DOHH2 (cell line): ENCODE measurements around the gene PGBD5.
"Not testable (repeated sequence)": the region's sequence is repeated elsewhere in the genome, so short reads cannot be mapped to it uniquely, and the experiment has no call there.

Source experiments
- H3F3A ChIP-seq: fragments of 200-600 bp; sonication (generic), shearing (Covaris generic); 2 replicates; pipeline ENCODE4 v1.6.0; 2016; ENCODE audit warnings: antibody characterized with exemption, mild to moderate bottlenecking; ENCODE audit not compliant: control insufficient read depth, insufficient read depth
- H3K27ac ChIP-seq: fragments of 200-600 bp; sonication (generic); 2 replicates; pipeline ENCODE4 v1.5.1; 2014; ENCODE audit warnings: low read depth, mild to moderate bottlenecking, low read length, moderate library complexity
- H3K27me3 ChIP-seq: fragments of 200-600 bp; sonication (generic); 2 replicates; pipeline ENCODE4 v1.6.1; 2014; ENCODE audit warnings: mild to moderate bottlenecking, low read length, mixed read lengths; ENCODE audit not compliant: control insufficient read depth
- H3K36me3 ChIP-seq: fragments of 200-600 bp; sonication (generic); 2 replicates; pipeline ENCODE4 v1.6.1; 2014; ENCODE audit warnings: mild to moderate bottlenecking, low read length, moderate library complexity, mixed read lengths; ENCODE audit not compliant: control insufficient read depth
- H3K4me1 ChIP-seq: fragments of 200-600 bp; sonication (generic); 2 replicates; pipeline ENCODE4 v1.6.1; 2014; ENCODE audit warnings: mild to moderate bottlenecking, low read length, mixed read lengths; ENCODE audit not compliant: control insufficient read depth
- H3K4me2 ChIP-seq: fragments of 200-600 bp; sonication (generic); 2 replicates; pipeline ENCODE4 v1.6.0; 2014; ENCODE audit warnings: mild to moderate bottlenecking, low read length, moderate library complexity
- H3K4me3 ChIP-seq: fragments of 200-600 bp; sonication (generic); 2 replicates; pipeline ENCODE4 v1.5.1; 2014; ENCODE audit warnings: mild to moderate bottlenecking, low read length, mixed read lengths
- H3K79me2 ChIP-seq: fragments of 200-600 bp; sonication (generic); 2 replicates; pipeline ENCODE4 v1.6.1; 2014; ENCODE audit warnings: mild to moderate bottlenecking, low read length, mixed read lengths; ENCODE audit not compliant: control insufficient read depth
- H3K9me2 ChIP-seq: fragments of 200-600 bp; sonication (generic); replicated peaks from 2 replicates; pipeline ENCODE4 v1.6.1; 2014; ENCODE audit warnings: mild to moderate bottlenecking, low read length, mixed read lengths; ENCODE audit not compliant: control insufficient read depth
- H3K9me3 ChIP-seq: fragments of 200-600 bp; sonication (generic); 2 replicates; pipeline ENCODE4 v1.6.1; 2014; ENCODE audit warnings: antibody characterized with exemption, low read length, mixed read lengths; ENCODE audit not compliant: control insufficient read depth, insufficient read depth
- H4K20me1 ChIP-seq: fragments of 200-600 bp; sonication (generic); 2 replicates; pipeline ENCODE4 v1.6.0; 2014; ENCODE audit warnings: low read depth, mild to moderate bottlenecking, antibody characterized with exemption, low read length, moderate library complexity; ENCODE audit not compliant: control insufficient read depth, insufficient read depth
- EZH2phosphoT487 ChIP-seq: fragments of 200-600 bp; sonication (generic); IDR thresholded peaks from 2 replicates; pipeline ENCODE4 v1.6.1; 2017; ENCODE audit warnings: borderline replicate concordance, mild to moderate bottlenecking, antibody characterized with exemption, low read length, moderate library complexity, mixed read lengths
- TF ChIP-seq, protein P1 (sequence below): fragments of 200-600 bp; sonication (generic); IDR thresholded peaks from one replicate; pipeline ENCODE4 v1.5.1; 2014; ENCODE audit warnings: antibody characterized with exemption, mild to moderate bottlenecking, low read depth, low read length; ENCODE audit not compliant: poor library complexity, severe bottlenecking

The PGBD5 gene

DNA sequence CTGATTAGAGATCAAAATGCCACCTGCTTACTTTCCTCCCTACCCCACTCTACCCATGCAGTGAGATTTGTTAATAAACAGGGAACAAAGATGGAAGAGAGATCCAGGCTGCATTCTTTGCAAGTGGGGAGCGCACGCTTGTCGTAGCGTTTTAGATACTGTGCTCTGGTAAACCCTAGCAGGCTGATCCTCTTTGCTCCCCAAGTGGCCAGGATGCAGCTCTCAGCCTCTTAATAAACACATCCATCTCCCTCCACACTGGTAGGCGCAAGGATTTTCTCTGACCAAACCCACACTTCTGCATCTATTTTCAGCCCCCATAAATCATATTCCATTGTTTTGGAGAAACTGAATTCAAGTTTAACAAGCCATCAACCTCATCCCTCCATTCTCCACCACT lies 2.9 kb downstream of the PGBD5 start:
- H3K36me3 ChIP-seq: no peaks in the 10 kb centered on the region
- H3F3A ChIP-seq: no peaks in the 10 kb centered on the region
- H3K27ac ChIP-seq: no peak overlapping the region
- no peaks in the 10 kb centered on the region for H4K20me1 ChIP-seq
- peaks cover 31% of the 10 kb centered on the region for H3K27me3 ChIP-seq
- H3K9me3 ChIP-seq: no peaks in the 10 kb centered on the region
- H3K9me2 ChIP-seq: no peaks in the 10 kb centered on the region
- H3K4me1 ChIP-seq: no peaks in the 10 kb centered on the region
- no peak for TF ChIP-seq EZH2phosphoT487
- TF ChIP-seq, protein P1, sequence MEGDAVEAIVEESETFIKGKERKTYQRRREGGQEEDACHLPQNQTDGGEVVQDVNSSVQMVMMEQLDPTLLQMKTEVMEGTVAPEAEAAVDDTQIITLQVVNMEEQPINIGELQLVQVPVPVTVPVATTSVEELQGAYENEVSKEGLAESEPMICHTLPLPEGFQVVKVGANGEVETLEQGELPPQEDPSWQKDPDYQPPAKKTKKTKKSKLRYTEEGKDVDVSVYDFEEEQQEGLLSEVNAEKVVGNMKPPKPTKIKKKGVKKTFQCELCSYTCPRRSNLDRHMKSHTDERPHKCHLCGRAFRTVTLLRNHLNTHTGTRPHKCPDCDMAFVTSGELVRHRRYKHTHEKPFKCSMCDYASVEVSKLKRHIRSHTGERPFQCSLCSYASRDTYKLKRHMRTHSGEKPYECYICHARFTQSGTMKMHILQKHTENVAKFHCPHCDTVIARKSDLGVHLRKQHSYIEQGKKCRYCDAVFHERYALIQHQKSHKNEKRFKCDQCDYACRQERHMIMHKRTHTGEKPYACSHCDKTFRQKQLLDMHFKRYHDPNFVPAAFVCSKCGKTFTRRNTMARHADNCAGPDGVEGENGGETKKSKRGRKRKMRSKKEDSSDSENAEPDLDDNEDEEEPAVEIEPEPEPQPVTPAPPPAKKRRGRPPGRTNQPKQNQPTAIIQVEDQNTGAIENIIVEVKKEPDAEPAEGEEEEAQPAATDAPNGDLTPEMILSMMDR: no peak
- no peak overlapping the region for H3K4me2 ChIP-seq
- no peak overlapping the region for H3K4me3 ChIP-seq
- H3K79me2 ChIP-seq: no peaks in the 10 kb centered on the region

DNA sequence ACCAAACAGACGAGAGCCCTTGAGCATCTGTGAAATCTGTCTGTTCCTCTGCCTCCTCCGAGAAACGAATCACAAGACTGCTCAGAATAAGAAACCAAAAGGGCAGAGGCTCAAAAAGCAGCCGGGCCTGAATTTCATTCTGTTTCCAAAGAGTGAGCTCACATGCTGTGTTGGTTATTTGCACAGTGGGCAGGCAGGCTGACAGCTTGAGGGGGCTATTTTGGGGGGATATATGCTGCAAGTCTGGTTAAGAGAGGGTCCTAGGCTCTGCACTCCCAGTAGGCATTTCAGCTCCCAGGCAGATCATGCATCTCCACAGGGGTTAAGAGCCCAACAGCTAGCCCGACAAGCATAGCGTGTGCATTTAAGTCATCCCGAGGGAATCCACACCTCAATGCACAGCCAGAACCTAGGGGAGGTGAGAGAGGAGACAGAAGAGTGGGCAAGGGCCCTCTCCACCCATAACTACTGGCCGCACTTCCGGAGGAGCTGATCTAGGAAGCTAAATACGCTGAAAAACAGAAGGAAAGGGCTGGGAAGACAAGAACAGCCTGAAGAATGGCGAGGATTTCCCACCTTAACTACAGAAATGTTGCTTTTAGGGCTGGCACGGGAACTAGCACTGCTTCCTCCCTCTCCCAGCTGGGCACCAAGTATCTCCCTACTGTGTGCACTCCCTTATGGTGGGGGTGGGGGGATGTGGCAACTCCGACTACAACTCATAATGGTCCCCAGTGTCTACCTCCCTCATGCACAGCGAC lies 3.7 kb downstream of the PGBD5 start:
- no peaks in the 10 kb centered on the region for H3K36me3 ChIP-seq
- no peaks in the 10 kb centered on the region for H3F3A ChIP-seq
- no peaks in the 10 kb centered on the region for H3K9me3 ChIP-seq
- H4K20me1 ChIP-seq: no peaks in the 10 kb centered on the region
- TF ChIP-seq, protein P1: no peak
- no peak for TF ChIP-seq EZH2phosphoT487
- H3K79me2 ChIP-seq: no peaks in the 10 kb centered on the region
- H3K4me3 ChIP-seq: no peak overlapping the region
- no peaks in the 10 kb centered on the region for H3K4me1 ChIP-seq
- H3K27me3 ChIP-seq: peaks cover 31% of the 10 kb centered on the region
- no peak overlapping the region for H3K4me2 ChIP-seq
- H3K9me2 ChIP-seq: no peaks in the 10 kb centered on the region
- no peak overlapping the region for H3K27ac ChIP-seq

GRCh38 chr1:230421481-230421880 lies 4.7 kb downstream of the PGBD5 start:
- Histone ChIP-seq H3K4me2 (no peak overlapping the region), H3K27ac (no peak overlapping the region), H3K4me1 (no peaks in the 10 kb centered on the region), H3K36me3 (no peaks in the 10 kb centered on the region), H3K9me2 (no peaks in the 10 kb centered on the region), H4K20me1 (no peaks in the 10 kb centered on the region), H3K27me3 (peaks cover 22% of the 10 kb centered on the region), H3K4me3 (no peak overlapping the region), H3K79me2 (no peaks in the 10 kb centered on the region), H3F3A (no peaks in the 10 kb centered on the region), H3K9me3 (no peaks in the 10 kb centered on the region)
- TF ChIP-seq, protein P1: no peak
- no peak for TF ChIP-seq EZH2phosphoT487

- H3K4me1 ChIP-seq, H4K20me1 ChIP-seq, H3K79me2 ChIP-seq, H3K9me2 ChIP-seq, H3K4me2 ChIP-seq, H3K27ac ChIP-seq, H3K4me3 ChIP-seq, H3F3A ChIP-seq, H3K36me3 ChIP-seq, H3K9me3 ChIP-seq: not testable (repeated sequence)
- peaks cover 22% of the 10 kb centered on the region for H3K27me3 ChIP-seq
Observed at GRCh38 chr1:230420372-230420771, 5.8 kb downstream of the PGBD5 start.
